K562 (cell line): ENCODE measurements around the gene IDI1. TPM values are rescaled to one million over a fixed set of nuclear protein-coding genes. Genes with fewer than 3 reads are reported as not detected.

Source experiments
- NELFE ChIP-seq: IDR thresholded peaks from 2 replicates; pipeline ENCODE4 v1.6.1; 2011; ENCODE audit warnings: mild to moderate bottlenecking; ENCODE audit not compliant: insufficient read depth, insufficient read length
- POU5F1 ChIP-seq: fragments of 150-350 bp; IDR thresholded peaks from 2 replicates; pipeline ENCODE4 v1.6.1; 2014; ENCODE audit warnings: borderline replicate concordance, low read length, low read depth, mild to moderate bottlenecking; ENCODE audit not compliant: partially characterized antibody
- ZNF12 ChIP-seq: sonication (generic); formaldehyde crosslinking; IDR thresholded peaks from 2 replicates; pipeline ENCODE4 v1.4.0; 2020; ENCODE audit warnings: mild to moderate bottlenecking, missing genetic modification reagents
- ZNF655 ChIP-seq: fragments of 250-450 bp; sonication (Bioruptor Pico); IDR thresholded peaks from 2 replicates; pipeline ENCODE4 v1.5.0; 2021
- polyA plus RNA-seq, 8 experiments: library from polyadenylated mRNA; depleted of rRNA in 4 of 8; stranded (reverse) in 5 of 8; unstranded in 3 of 8; fragments of >200 nt; fragmentation: Nextera tagmentation in 2 of 8; fragmentation: Illumina TruSeq in 1 of 8; extraction: Ambion mirVana in 2 of 8; extraction: Trizol in 1 of 8; gene quantifications; 2 replicates each; pipeline versions ENCODE4 v1.2.1 to v1.2.3, GENCODE V29; 2011 to 2014; ENCODE audit warnings: inconsistent platforms in 1 of 8, missing spikeins in 1 of 8
- total RNA-seq, 7 experiments: library from RNA; depleted of rRNA in 6 of 7; stranded (reverse); fragments of >200 nt in 6 of 7; fragmentation: Illumina TruSeq in 2 of 7; extraction: Trizol in 2 of 7; gene quantifications; 2 replicates each; pipeline versions ENCODE4 v1.2.1 to v1.2.3, GENCODE V29; 2011 to 2021; ENCODE audit warnings: low replicate concordance in 1 of 7
- TF ChIP-seq, protein P1 (sequence below): sonication (generic); formaldehyde crosslinking; IDR thresholded peaks from 2 replicates; pipeline ENCODE4 v1.5.0; 2020; ENCODE audit warnings: missing genetic modification reagents
- TF ChIP-seq, protein P2 (sequence below): fragments of 450-650 bp; formaldehyde crosslinking; IDR thresholded peaks from 2 replicates; pipeline ENCODE4 v1.4.0; 2020; ENCODE audit warnings: mild to moderate bottlenecking, moderate library complexity

IDI1 gene
- total and polyA plus RNA-seq, 9 of the 15 experiments (the other 6 are each of a cell fraction or from before 2014, with no cell fraction given) = 70.0 to 265 (median 119) TPM

GRCh38 chr10:995559-995926 lies 53.4 kb downstream of the IDI1 start (continued):
- TF ChIP-seq, protein P1, sequence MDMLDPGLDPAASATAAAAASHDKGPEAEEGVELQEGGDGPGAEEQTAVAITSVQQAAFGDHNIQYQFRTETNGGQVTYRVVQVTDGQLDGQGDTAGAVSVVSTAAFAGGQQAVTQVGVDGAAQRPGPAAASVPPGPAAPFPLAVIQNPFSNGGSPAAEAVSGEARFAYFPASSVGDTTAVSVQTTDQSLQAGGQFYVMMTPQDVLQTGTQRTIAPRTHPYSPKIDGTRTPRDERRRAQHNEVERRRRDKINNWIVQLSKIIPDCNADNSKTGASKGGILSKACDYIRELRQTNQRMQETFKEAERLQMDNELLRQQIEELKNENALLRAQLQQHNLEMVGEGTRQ (CRISPR knock-in tag) = no peak
- TF ChIP-seq POU5F1 (no peak), ZNF655 (CRISPR knock-in tag) (no peak), ZNF12 (CRISPR knock-in tag) (no peak), NELFE (no peak)
- TF ChIP-seq, protein P2, sequence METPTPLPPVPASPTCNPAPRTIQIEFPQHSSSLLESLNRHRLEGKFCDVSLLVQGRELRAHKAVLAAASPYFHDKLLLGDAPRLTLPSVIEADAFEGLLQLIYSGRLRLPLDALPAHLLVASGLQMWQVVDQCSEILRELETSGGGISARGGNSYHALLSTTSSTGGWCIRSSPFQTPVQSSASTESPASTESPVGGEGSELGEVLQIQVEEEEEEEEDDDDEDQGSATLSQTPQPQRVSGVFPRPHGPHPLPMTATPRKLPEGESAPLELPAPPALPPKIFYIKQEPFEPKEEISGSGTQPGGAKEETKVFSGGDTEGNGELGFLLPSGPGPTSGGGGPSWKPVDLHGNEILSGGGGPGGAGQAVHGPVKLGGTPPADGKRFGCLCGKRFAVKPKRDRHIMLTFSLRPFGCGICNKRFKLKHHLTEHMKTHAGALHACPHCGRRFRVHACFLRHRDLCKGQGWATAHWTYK (CRISPR knock-in tag) = no peak
- TF ChIP-seq, all 486 proteins: peak for 4
